WTC11 (cell line): ENCODE measurements around the gene FMNL2. TPM values are rescaled to one million over a fixed set of nuclear protein-coding genes. Genes with fewer than 3 reads are reported as not detected.

Experiments used
- ATAC-seq: fragments of 200-7000 bp; cut with Tn5 transposase; 2 replicates; pipeline ENCODE4 v1.10.0; 2021; ENCODE audit warnings: mild to moderate bottlenecking, moderate library complexity
- CTCF ChIA-PET: fragments of 300-600 bp; sonication (Branson Sonifier 250); formaldehyde crosslinking; loops from one replicate; lab custom pipeline; 2021; ENCODE audit warnings: antibody characterized with exemption; lab: Charles Lee
- POLR2A ChIA-PET: fragments of 350-600 bp; sonication (Branson Sonifier 250); formaldehyde crosslinking; loops from one replicate; lab custom pipeline; 2021; ENCODE audit warnings: antibody characterized with exemption; lab: Charles Lee
- DNase-seq: peaks from one replicate; pipeline ENCODE4 v3.0.0; 2021; ENCODE audit warnings: low spot score
- H3K27ac Mint-ChIP-seq: 2 replicates; pipeline ENCODE4 v1.8.0; 2021; ENCODE audit warnings: mixed read lengths
- H3K27me3 Mint-ChIP-seq: 2 replicates; pipeline ENCODE4 v1.8.0; 2021; ENCODE audit warnings: low read depth, mild to moderate bottlenecking, moderate library complexity, mixed read lengths
- H3K36me3 Mint-ChIP-seq: 2 replicates; pipeline ENCODE4 v1.8.0; 2021; ENCODE audit warnings: mixed read lengths
- H3K4me1 Mint-ChIP-seq: 2 replicates; pipeline ENCODE4 v1.8.0; 2022; ENCODE audit warnings: mixed read lengths
- H3K4me3 Mint-ChIP-seq: 2 replicates; pipeline ENCODE4 v1.8.0; 2021; ENCODE audit warnings: mild to moderate bottlenecking, moderate library complexity, mixed read lengths
- H3K9me3 Mint-ChIP-seq: 2 replicates; pipeline ENCODE4 v1.8.0; 2021; ENCODE audit warnings: mixed read lengths
- ATF3 ChIP-seq: sonication (generic); formaldehyde crosslinking; conservative IDR thresholded peaks from 2 replicates; pipeline ENCODE4 v1.8.1; 2022; ENCODE audit warnings: mild to moderate bottlenecking, missing genetic modification reagents
- ATF6 ChIP-seq: sonication (generic); formaldehyde crosslinking; IDR thresholded peaks from 2 replicates; pipeline ENCODE4 v1.8.1; 2023; ENCODE audit warnings: mild to moderate bottlenecking, missing genetic modification reagents
- ELF4 ChIP-seq: sonication (generic); formaldehyde crosslinking; IDR thresholded peaks from 2 replicates; pipeline ENCODE4 v1.8.1; 2022; ENCODE audit warnings: low read depth, mild to moderate bottlenecking, moderate library complexity, missing genetic modification reagents
- EMX1 ChIP-seq: fragments of 250-450 bp; sonication (Bioruptor Pico); IDR thresholded peaks from 2 replicates; pipeline ENCODE4 v1.8.0; 2021; ENCODE audit warnings: mild to moderate bottlenecking
- ETV6 ChIP-seq: sonication (generic); formaldehyde crosslinking; IDR thresholded peaks from 2 replicates; pipeline ENCODE4 v1.8.1; 2022; ENCODE audit warnings: mild to moderate bottlenecking, missing genetic modification reagents
- FOXJ3 ChIP-seq: sonication (generic); formaldehyde crosslinking; IDR thresholded peaks from 2 replicates; pipeline ENCODE4 v1.9.0; 2021; ENCODE audit warnings: missing genetic modification reagents, mild to moderate bottlenecking, borderline replicate concordance
- FOXK1 ChIP-seq: sonication (generic); formaldehyde crosslinking; IDR thresholded peaks from 2 replicates; pipeline ENCODE4 v1.8.0; 2022; ENCODE audit warnings: mild to moderate bottlenecking, moderate library complexity, missing genetic modification reagents
- GTF2I ChIP-seq: fragments of 250-450 bp; sonication (Bioruptor Pico); conservative IDR thresholded peaks from 2 replicates; pipeline ENCODE4 v1.4.0; 2021; ENCODE audit warnings: mild to moderate bottlenecking
- IRF1 ChIP-seq: sonication (generic); formaldehyde crosslinking; IDR thresholded peaks from 2 replicates; pipeline ENCODE4 v1.8.0; 2023; ENCODE audit warnings: missing genetic modification reagents
- JUN ChIP-seq: sonication (generic); formaldehyde crosslinking; IDR thresholded peaks from 2 replicates; pipeline ENCODE4 v1.8.0; 2023; ENCODE audit warnings: mild to moderate bottlenecking, missing genetic modification reagents
- MAX ChIP-seq: sonication (generic); formaldehyde crosslinking; IDR thresholded peaks from 2 replicates; pipeline ENCODE4 v1.8.0; 2022; ENCODE audit warnings: mild to moderate bottlenecking, missing genetic modification reagents
- MXD4 ChIP-seq: fragments of 250-450 bp; sonication (Bioruptor Pico); IDR thresholded peaks from 2 replicates; pipeline ENCODE4 v1.8.0; 2021; ENCODE audit warnings: mild to moderate bottlenecking, moderate library complexity, borderline replicate concordance
- MYBL2 ChIP-seq: sonication (generic); formaldehyde crosslinking; IDR thresholded peaks from 2 replicates; pipeline ENCODE4 v1.8.1; 2023; ENCODE audit warnings: mild to moderate bottlenecking, moderate library complexity, missing genetic modification reagents
- NFATC4 ChIP-seq: fragments of 250-450 bp; sonication (Bioruptor Pico); IDR thresholded peaks from 2 replicates; pipeline ENCODE4 v1.9.0; 2021; ENCODE audit warnings: mild to moderate bottlenecking
- NR2C2 ChIP-seq: sonication (generic); formaldehyde crosslinking; IDR thresholded peaks from 2 replicates; pipeline ENCODE4 v1.8.0; 2022; ENCODE audit warnings: mild to moderate bottlenecking, missing genetic modification reagents
- NR3C1 ChIP-seq: sonication (generic); formaldehyde crosslinking; conservative IDR thresholded peaks from 2 replicates; pipeline ENCODE4 v1.8.1; 2023; ENCODE audit warnings: low read depth, mild to moderate bottlenecking, missing genetic modification reagents
- SMAD3 ChIP-seq: sonication (generic); formaldehyde crosslinking; IDR thresholded peaks from 2 replicates; pipeline ENCODE4 v1.8.0; 2022; ENCODE audit warnings: missing genetic modification reagents, mild to moderate bottlenecking, borderline replicate concordance
- SMAD4 ChIP-seq: sonication (generic); formaldehyde crosslinking; IDR thresholded peaks from 2 replicates; pipeline ENCODE4 v1.8.0; 2022; ENCODE audit warnings: mild to moderate bottlenecking, missing genetic modification reagents
- SOX15 ChIP-seq: fragments of 250-450 bp; sonication (Bioruptor Pico); IDR thresholded peaks from 2 replicates; pipeline ENCODE4 v1.9.0; 2021; ENCODE audit warnings: mild to moderate bottlenecking
- ZBTB43 ChIP-seq: sonication (generic); formaldehyde crosslinking; IDR thresholded peaks from 2 replicates; pipeline ENCODE4 v1.8.1; 2023; ENCODE audit warnings: mild to moderate bottlenecking, missing genetic modification reagents
- ZNF281 ChIP-seq: sonication (generic); formaldehyde crosslinking; IDR thresholded peaks from 2 replicates; pipeline ENCODE4 v1.8.0; 2023; ENCODE audit warnings: mild to moderate bottlenecking, missing genetic modification reagents
- ZNF396 ChIP-seq: fragments of 250-450 bp; sonication (Bioruptor Pico); IDR thresholded peaks from 2 replicates; pipeline ENCODE4 v1.8.0; 2021; ENCODE audit warnings: mild to moderate bottlenecking, moderate library complexity, borderline replicate concordance
- ZNF671 ChIP-seq: fragments of 250-450 bp; sonication (Bioruptor Pico); IDR thresholded peaks from 2 replicates; pipeline ENCODE4 v1.8.0; 2021; ENCODE audit warnings: mild to moderate bottlenecking
- ZSCAN18 ChIP-seq: fragments of 250-450 bp; sonication (Bioruptor Pico); IDR thresholded peaks from 2 replicates; pipeline ENCODE4 v2.1.2; 2022; ENCODE audit warnings: mild to moderate bottlenecking, moderate library complexity
- total RNA-seq: library from RNA; stranded (reverse); gene quantifications from 3 replicates; pipeline ENCODE4 v1.2.3, GENCODE V29; 2021
- TF ChIP-seq, protein P1 (sequence below): fragments of 250-450 bp; sonication (Bioruptor Pico); IDR thresholded peaks from 2 replicates; pipeline ENCODE4 v1.9.0; 2021; ENCODE audit warnings: moderate library complexity, mild to moderate bottlenecking, inconsistent platforms, borderline replicate concordance

Gene FMNL2
- total RNA-seq, 1 experiment from 2014 or later: 43.0 TPM

- no peak for TF ChIP-seq MAX (CRISPR knock-in tag)
- TF ChIP-seq, all 79 proteins: peak for 0
These were observed 161.4 kb downstream of the FMNL2 start (continued) for GRCh38 chr2:152496371-152496770.

DNA sequence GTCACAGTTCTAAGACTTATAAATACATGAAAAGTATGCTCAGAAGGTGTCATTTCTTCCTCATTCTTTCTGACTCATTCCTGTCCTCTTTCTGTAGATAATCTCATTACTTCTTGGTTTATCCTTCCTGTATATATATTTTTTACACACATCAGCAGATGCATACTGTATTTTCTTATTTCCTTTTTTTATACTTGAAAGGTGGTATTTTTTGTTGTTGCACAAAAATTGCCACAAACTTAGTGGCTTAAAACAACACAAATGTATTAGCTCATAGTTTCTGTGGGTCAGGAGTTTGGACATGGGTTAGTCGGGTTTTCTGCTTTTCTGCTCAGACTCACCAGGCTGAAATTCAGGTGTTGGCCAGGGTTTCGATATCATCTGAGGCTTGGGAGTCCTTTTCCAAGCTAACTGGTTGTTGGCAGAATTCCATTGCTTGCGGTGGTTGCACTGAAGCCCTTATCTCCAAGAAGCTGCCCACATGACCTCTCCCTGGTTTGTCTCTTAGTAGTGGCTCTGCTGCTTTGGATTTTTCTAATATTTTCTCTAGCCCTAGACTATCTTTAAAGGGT is 162.6 kb downstream of the FMNL2 start:
- peaks cover 63% of the 10 kb centered on the region for H3K4me1 Mint-ChIP-seq

GRCh38 chr2:152499331-152499816 is 164.4 kb downstream of the FMNL2 start:
- CTCF ChIA-PET: no interaction called here
- H3K27me3 Mint-ChIP-seq: no peaks in the 10 kb centered on the region
- H3K4me1 Mint-ChIP-seq: peaks cover 56% of the 10 kb centered on the region
- H3K9me3 Mint-ChIP-seq: peaks cover 17% of the 10 kb centered on the region
- H3K36me3 Mint-ChIP-seq: peaks cover 12% of the 10 kb centered on the region
- DNase-seq (no peak), ATAC-seq (no peak)
- POLR2A ChIA-PET: no interaction called here
- peak overlapping the region; percentile 21 for H3K27ac Mint-ChIP-seq
- no peak overlapping the region for H3K4me3 Mint-ChIP-seq
- TF ChIP-seq FOXK1 (CRISPR knock-in tag): no peak
- no peak for TF ChIP-seq NFATC4 (CRISPR knock-in tag)
- TF ChIP-seq SMAD4 (CRISPR knock-in tag): no peak
- TF ChIP-seq NR3C1 (CRISPR knock-in tag): no peak
- no peak for TF ChIP-seq ZNF281 (CRISPR knock-in tag)
- TF ChIP-seq ZNF671 (CRISPR knock-in tag): no peak
- TF ChIP-seq ATF6 (CRISPR knock-in tag): no peak
- no peak for TF ChIP-seq SMAD3 (CRISPR knock-in tag)

More for the DNA sequence above, 162.6 kb downstream of the FMNL2 start:
- Mint-ChIP-seq H3K9me3 (peaks cover 17% of the 10 kb centered on the region), H3K27ac (no peak overlapping the region), H3K36me3 (peaks cover 12% of the 10 kb centered on the region), H3K4me3 (no peak overlapping the region), H3K27me3 (no peaks in the 10 kb centered on the region)
- no peak for DNase-seq
- no peak for ATAC-seq
- CTCF ChIA-PET: interaction anchor here (0.7 kb wide), 1 partner anchor 125 kb away, joined by 3 read pairs; no protein-coding TSS in a partner anchor
- POLR2A ChIA-PET: no interaction called here
- TF ChIP-seq FOXJ3 (CRISPR knock-in tag) (no peak), SMAD3 (CRISPR knock-in tag) (no peak), EMX1 (CRISPR knock-in tag) (no peak), MXD4 (CRISPR knock-in tag) (no peak), ATF3 (CRISPR knock-in tag) (no peak), ZBTB43 (CRISPR knock-in tag) (no peak), SMAD4 (CRISPR knock-in tag) (no peak), FOXK1 (CRISPR knock-in tag) (no peak), ELF4 (CRISPR knock-in tag) (no peak), GTF2I (no peak), ZNF396 (CRISPR knock-in tag) (no peak), IRF1 (CRISPR knock-in tag) (no peak), JUN (CRISPR knock-in tag) (no peak), NR2C2 (CRISPR knock-in tag) (no peak), SOX15 (CRISPR knock-in tag) (no peak), ZSCAN18 (CRISPR knock-in tag) (no peak), ETV6 (no peak), MYBL2 (CRISPR knock-in tag) (no peak)
- TF ChIP-seq, protein P1, sequence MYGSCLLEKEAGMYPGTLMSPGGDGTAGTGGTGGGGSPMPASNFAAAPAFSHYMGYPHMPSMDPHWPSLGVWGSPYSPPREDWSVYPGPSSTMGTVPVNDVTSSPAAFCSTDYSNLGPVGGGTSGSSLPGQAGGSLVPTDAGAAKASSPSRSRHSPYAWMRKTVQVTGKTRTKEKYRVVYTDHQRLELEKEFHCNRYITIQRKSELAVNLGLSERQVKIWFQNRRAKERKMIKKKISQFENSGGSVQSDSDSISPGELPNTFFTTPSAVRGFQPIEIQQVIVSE (CRISPR knock-in tag): no peak
- TF ChIP-seq, all 79 proteins: peak for 0
